HEK293T (cell line): ENCODE data around the gene USHBP1.

ENCODE experiments used
- CTCF ChIA-PET: fragments of 350-600 bp; formaldehyde crosslinking; extraction: SDS; loops from one replicate; lab custom pipeline; 2021; ENCODE audit warnings: antibody characterized with exemption, inconsistent platforms; lab: Yijun Ruan, JAX
- POLR2A ChIA-PET: fragments of 350-600 bp; formaldehyde crosslinking; extraction: SDS; loops from one replicate; lab custom pipeline; 2020; ENCODE audit warnings: antibody characterized with exemption, inconsistent platforms; lab: Yijun Ruan, JAX
- DNase-seq: peaks from one replicate; pipeline ENCODE4 v3.0.0; 2012; ENCODE audit warnings: mixed read lengths; ENCODE audit errors: extremely low spot score
- ARNT ChIP-seq: fragments of 450-650 bp; IDR thresholded peaks from 2 replicates; pipeline ENCODE4 v1.6.1; 2017; ENCODE audit warnings: mild to moderate bottlenecking
- BHLHE40 ChIP-seq: fragments of 450-650 bp; IDR thresholded peaks from 2 replicates; pipeline ENCODE4 v1.6.1; 2016; ENCODE audit warnings: mild to moderate bottlenecking, moderate library complexity, borderline replicate concordance
- CTBP1 ChIP-seq: fragments of 450-650 bp; IDR thresholded peaks from 2 replicates; pipeline ENCODE4 v1.6.1; 2016; ENCODE audit warnings: borderline replicate concordance
- ELF4 ChIP-seq: fragments of 450-650 bp; IDR thresholded peaks from 2 replicates; pipeline ENCODE4 v1.6.1; 2017; ENCODE audit warnings: antibody characterized with exemption
- FOXA1 ChIP-seq: fragments of 450-650 bp; IDR thresholded peaks from 2 replicates; pipeline ENCODE4 v1.6.1; 2016; ENCODE audit warnings: mild to moderate bottlenecking
- FOXK2 ChIP-seq: fragments of 450-650 bp; IDR thresholded peaks from 2 replicates; pipeline ENCODE4 v1.6.1; 2016; ENCODE audit warnings: mild to moderate bottlenecking
- FOXM1 ChIP-seq: fragments of 450-650 bp; IDR thresholded peaks from 2 replicates; pipeline ENCODE4 v1.6.1; 2017; ENCODE audit warnings: mild to moderate bottlenecking, borderline replicate concordance
- HDGF ChIP-seq: fragments of 450-650 bp; IDR thresholded peaks from 2 replicates; pipeline ENCODE4 v1.6.1; 2017; ENCODE audit warnings: antibody characterized with exemption, borderline replicate concordance
- L3MBTL2 ChIP-seq: fragments of 450-650 bp; conservative IDR thresholded peaks from 2 replicates; pipeline ENCODE4 v1.6.1; 2016; ENCODE audit warnings: mild to moderate bottlenecking
- LEF1 ChIP-seq: fragments of 450-650 bp; IDR thresholded peaks from 2 replicates; pipeline ENCODE4 v1.6.1; 2017; ENCODE audit warnings: mild to moderate bottlenecking, borderline replicate concordance
- NFRKB ChIP-seq: fragments of 450-650 bp; IDR thresholded peaks from 2 replicates; pipeline ENCODE4 v1.6.1; 2016; ENCODE audit warnings: mild to moderate bottlenecking, moderate library complexity
- SP1 ChIP-seq: fragments of 450-650 bp; IDR thresholded peaks from 2 replicates; pipeline ENCODE4 v1.6.1; 2017
- SUZ12 ChIP-seq: fragments of 450-650 bp; IDR thresholded peaks from 2 replicates; pipeline ENCODE4 v1.6.1; 2016; ENCODE audit warnings: mild to moderate bottlenecking
- TARDBP ChIP-seq: fragments of 450-650 bp; IDR thresholded peaks from 2 replicates; pipeline ENCODE4 v1.6.1; 2016
- ZNF384 ChIP-seq: fragments of 450-650 bp; IDR thresholded peaks from 2 replicates; pipeline ENCODE4 v1.6.1; 2016
- TF ChIP-seq, protein P1 (sequence below): fragments of 450-650 bp; IDR thresholded peaks from 2 replicates; pipeline ENCODE4 v1.6.1; 2016

USHBP1 gene

GRCh38 chr19:17244618-17245534 lies 19.7 kb downstream of the USHBP1 start:
- TF ChIP-seq, protein P1, sequence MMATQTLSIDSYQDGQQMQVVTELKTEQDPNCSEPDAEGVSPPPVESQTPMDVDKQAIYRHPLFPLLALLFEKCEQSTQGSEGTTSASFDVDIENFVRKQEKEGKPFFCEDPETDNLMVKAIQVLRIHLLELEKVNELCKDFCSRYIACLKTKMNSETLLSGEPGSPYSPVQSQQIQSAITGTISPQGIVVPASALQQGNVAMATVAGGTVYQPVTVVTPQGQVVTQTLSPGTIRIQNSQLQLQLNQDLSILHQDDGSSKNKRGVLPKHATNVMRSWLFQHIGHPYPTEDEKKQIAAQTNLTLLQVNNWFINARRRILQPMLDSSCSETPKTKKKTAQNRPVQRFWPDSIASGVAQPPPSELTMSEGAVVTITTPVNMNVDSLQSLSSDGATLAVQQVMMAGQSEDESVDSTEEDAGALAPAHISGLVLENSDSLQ: no peak
- TF ChIP-seq NFRKB (no peak), ARNT (no peak), FOXM1 (no peak), HDGF (no peak), BHLHE40 (no peak), ELF4 (no peak), CTBP1 (no peak; the same call in 1 of the 2 replicates), FOXK2 (no peak), TARDBP (no peak), LEF1 (no peak), SP1 (no peak), SUZ12 (no peak)
- POLR2A ChIA-PET: interaction anchor here (1.1 to 1.5 kb wide), 3 partner anchors 9 to 35 kb away, joined by 3 to 4 read pairs (median 4); no protein-coding TSS in a partner anchor

DNA sequence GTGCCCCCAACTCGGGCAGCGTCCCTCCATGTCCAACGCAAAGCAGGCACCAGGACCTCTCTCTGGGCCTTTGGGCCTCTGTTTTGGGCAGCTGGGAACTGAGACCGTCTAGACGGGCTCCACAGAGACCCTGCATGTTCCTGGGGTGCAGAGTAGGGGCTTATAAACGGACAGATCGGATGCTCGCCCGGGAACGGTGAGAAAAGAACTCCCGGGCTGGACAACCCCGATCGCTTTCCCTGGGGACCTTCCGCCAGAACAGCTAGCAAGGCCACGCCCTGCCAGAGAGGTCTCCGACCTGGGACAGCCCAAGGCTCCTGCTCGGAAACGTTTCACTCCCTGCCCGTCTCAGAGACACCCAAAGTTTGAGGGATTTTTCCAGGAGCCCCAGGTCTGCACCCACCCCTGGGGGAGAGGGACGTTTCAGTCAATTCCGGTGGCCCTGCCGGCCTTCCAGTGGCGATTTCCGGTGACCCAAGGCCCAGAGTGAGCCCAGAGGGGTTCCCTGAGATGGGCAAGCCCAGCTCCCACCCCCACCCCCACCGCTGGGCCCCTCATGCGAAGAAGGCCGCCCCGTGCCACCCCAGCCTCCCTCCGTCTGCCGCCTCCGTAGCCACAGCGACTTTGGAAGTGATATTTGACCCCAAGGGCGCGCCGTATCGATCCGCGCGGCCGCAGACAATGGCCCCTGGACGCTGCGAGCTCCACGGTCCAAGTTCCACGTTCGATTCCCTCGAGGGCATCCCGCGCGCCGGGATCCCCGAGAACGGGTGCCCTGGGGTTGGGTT lies 20.5 kb downstream of the USHBP1 start:
- DNase-seq: no peak
- TF ChIP-seq BHLHE40 (no peak), SUZ12 (no peak), FOXA1 (no peak), TARDBP (no peak), NFRKB (no peak), SP1 (no peak), HDGF (no peak), FOXM1 (no peak), LEF1 (no peak), ARNT (no peak), L3MBTL2 (no peak)
- TF ChIP-seq, protein P1: no peak
- ChIA-PET CTCF (interaction anchor here (0.8 to 1.2 kb wide), 3 partner anchors 9 to 18 kb away, joined by 3 to 6 read pairs (median 3); no protein-coding TSS in a partner anchor), POLR2A (interaction anchor here (0.9 to 1.5 kb wide), 6 partner anchors 8 to 65 kb away, joined by 3 to 5 read pairs (median 4); partner anchors contain the start of genes DDA1 and USE1)

More at GRCh38 chr19:17244618-17245534, 19.7 kb downstream of the USHBP1 start:
- CTCF ChIA-PET: interaction anchor here (1.2 kb wide), 1 partner anchor 9 kb away, joined by 3 read pairs; no protein-coding TSS in a partner anchor
- DNase-seq: no peak

DNA sequence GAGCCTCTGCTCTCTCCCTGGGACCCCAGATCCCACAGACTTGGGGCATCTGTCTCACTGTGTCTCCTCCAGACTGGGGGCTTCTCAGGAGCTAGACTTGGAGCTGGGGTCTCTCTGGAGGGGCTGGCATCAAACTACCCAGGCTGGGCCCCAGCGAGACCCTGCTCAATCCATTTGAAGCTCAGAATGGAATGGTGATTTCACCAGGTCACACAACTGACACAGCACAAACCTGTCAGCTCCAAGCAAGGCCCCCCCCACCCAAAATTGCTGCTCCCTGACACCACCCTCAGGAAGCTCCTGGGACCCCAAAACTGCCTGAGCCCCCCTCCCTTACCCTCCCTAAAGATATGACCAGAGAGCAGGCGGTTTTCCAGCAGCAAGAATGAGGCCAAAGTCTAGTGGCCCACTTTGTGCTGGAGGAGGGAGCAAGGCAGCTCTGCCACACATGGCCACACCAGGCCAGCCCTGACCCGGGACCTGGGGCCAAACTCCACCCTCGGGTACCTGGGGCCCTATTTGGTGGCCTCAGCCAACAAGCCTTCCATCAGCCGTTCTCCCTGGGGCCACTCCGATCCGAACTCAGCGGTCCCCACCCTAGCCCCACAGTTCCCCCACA lies 21.2 kb downstream of the USHBP1 start:
- POLR2A ChIA-PET: interaction anchor here (0.9 to 1.5 kb wide), 7 partner anchors 8 to 66 kb away, joined by 3 to 6 read pairs (median 4); partner anchors contain the start of genes DDA1 and USE1
- TF ChIP-seq FOXA1 (no peak), TARDBP (no peak), SUZ12 (no peak), FOXM1 (no peak), NFRKB (no peak)
- TF ChIP-seq, protein P1: no peak
- CTCF ChIA-PET: interaction anchor here (0.8 to 1.2 kb wide), 3 partner anchors 8 to 19 kb away, joined by 3 to 6 read pairs (median 3); no protein-coding TSS in a partner anchor
- no peak for DNase-seq

DNA sequence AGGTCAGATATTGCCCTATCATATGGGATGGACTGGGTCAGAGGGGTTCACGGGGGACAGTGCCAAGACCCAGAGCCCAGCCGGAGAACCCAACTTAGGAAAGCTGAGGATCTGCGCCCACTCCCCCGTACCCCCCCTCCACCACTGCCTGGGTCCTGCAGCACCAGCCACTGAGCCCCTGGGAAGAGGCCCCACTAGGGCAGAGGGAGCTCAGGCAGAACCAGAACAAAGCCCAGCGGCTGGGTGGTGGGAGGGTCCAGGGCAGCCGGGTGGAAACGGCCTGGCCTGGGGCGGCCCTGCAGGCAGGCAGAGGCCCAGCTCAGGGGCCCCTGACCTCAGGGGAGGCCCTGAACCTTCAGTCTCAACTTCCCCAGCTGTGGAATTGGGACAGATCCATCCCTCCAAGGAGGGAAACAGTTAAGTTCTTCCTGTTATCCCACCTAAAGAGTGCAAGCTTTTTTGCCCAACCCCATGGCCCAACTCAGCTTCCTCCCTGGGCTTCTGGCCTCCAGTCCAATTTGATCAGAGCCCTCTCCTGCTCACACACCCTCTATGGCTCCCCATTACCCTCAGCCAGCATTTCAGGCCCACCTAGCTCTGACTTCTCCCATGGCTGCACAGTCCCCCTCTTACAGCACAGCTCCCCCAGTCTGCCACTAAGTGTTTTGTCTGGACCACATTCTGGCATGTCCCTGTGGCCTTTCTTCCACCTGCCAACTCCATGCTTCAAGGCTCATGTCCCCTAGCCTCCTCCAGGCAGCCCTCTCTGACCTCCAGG lies 21.9 kb downstream of the USHBP1 start:
- TF ChIP-seq NFRKB (no peak), LEF1 (no peak), HDGF (no peak), ELF4 (no peak), TARDBP (no peak), L3MBTL2 (no peak), SP1 (no peak), FOXK2 (no peak), FOXM1 (no peak), BHLHE40 (no peak), FOXA1 (no peak), ARNT (no peak), CTBP1 (no peak), ZNF384 (no peak), SUZ12 (no peak)
- TF ChIP-seq, protein P1: no peak
- CTCF ChIA-PET: interaction anchor here (1.2 kb wide), 1 partner anchor 38 kb away, joined by 4 read pairs; no protein-coding TSS in a partner anchor
- DNase-seq: no peak
- POLR2A ChIA-PET: interaction anchor here (0.7 to 1.3 kb wide), 3 partner anchors 14 to 27 kb away, joined by 4 to 6 read pairs (median 4); partner anchors contain the start of genes OCEL1 and USE1
